Tibial artery (tissue), 4 donors: ENCODE results near the gene HUNK.

Source experiments
- DNase-seq, 2 donors: peaks; one replicate each; pipeline ENCODE4 v3.0.0-alpha.2; 2019
- H3K27ac ChIP-seq, 2 donors: fragments of 200-600 bp; sonication (generic) in 1 of 2; 1 replicate in 1 of 2; 2 replicates in 1 of 2; pipeline ENCODE4 v1.5.1; 2018 to 2019; ENCODE audit warnings: mild to moderate bottlenecking in 1 of 2
- H3K27me3 ChIP-seq, 2 donors: fragments of 200-600 bp; sonication (generic) in 1 of 2; one replicate each; pipeline versions ENCODE4 v1.5.1 to v1.6.0; 2016 to 2019
- H3K36me3 ChIP-seq, 3 donors: fragments of 200-600 bp; sonication (generic) in 2 of 3; one replicate each; pipeline ENCODE4 v1.5.1; 2016 to 2019; ENCODE audit warnings: mild to moderate bottlenecking in 2 of 3
- H3K4me1 ChIP-seq, 4 donors: fragments of 200-600 bp; sonication (generic) in 2 of 4; 1 replicate in 3 of 4; 2 replicates in 1 of 4; pipeline ENCODE4 v1.5.1; 2016 to 2019
- H3K4me3 ChIP-seq, 2 donors: fragments of 200-600 bp; sonication (generic) in 1 of 2; 1 replicate in 1 of 2; 2 replicates in 1 of 2; pipeline ENCODE4 v1.5.1; 2018 to 2019; ENCODE audit warnings: mild to moderate bottlenecking in 2 of 2
- H3K9me3 ChIP-seq, 3 donors: fragments of 200-600 bp; sonication (generic) in 1 of 3; one replicate each; pipeline ENCODE4 v1.5.1; 2016 to 2019
- intact Hi-C: fragments of 100-400 bp; cut with DNase I; formaldehyde crosslinking; loops from one replicate; pipeline ENCODE4 v1.15.0; 2023; ENCODE audit warnings: low total_unique reads
- TF ChIP-seq, protein P1 (sequence below), 2 experiments: fragments of 200-600 bp in 1 of 2; fragments of 450-650 bp in 1 of 2; IDR thresholded peaks; one replicate each; pipeline ENCODE4 v1.5.1; 2017 to 2019; ENCODE audit warnings: antibody characterized with exemption in 2 of 2, mild to moderate bottlenecking in 1 of 2, moderate library complexity in 1 of 2

The HUNK gene

DNA sequence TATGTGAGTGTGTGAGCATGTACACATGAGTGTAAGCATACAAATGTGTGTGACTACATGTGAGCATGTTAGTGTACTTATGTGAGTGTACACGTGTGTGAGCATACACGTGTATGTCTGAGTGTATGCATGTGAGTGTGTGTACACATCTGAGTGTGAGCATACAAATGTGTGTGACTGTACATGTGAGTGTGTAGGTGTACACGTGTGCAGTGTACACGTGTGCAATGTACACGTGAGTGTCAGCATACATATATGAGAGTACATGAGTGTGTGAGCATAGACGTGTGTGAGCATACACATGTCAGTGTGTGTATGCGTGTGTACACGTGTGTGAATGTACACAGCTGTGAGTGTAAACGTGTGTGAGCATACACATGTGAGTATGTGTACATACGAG lies 170.6 kb downstream of the HUNK start:
- no peak for DNase-seq
- intact Hi-C loops: no loop called here
- TF ChIP-seq, protein P1, sequence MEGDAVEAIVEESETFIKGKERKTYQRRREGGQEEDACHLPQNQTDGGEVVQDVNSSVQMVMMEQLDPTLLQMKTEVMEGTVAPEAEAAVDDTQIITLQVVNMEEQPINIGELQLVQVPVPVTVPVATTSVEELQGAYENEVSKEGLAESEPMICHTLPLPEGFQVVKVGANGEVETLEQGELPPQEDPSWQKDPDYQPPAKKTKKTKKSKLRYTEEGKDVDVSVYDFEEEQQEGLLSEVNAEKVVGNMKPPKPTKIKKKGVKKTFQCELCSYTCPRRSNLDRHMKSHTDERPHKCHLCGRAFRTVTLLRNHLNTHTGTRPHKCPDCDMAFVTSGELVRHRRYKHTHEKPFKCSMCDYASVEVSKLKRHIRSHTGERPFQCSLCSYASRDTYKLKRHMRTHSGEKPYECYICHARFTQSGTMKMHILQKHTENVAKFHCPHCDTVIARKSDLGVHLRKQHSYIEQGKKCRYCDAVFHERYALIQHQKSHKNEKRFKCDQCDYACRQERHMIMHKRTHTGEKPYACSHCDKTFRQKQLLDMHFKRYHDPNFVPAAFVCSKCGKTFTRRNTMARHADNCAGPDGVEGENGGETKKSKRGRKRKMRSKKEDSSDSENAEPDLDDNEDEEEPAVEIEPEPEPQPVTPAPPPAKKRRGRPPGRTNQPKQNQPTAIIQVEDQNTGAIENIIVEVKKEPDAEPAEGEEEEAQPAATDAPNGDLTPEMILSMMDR (IDR thresholded peaks at IDR 0.05): no peak
- Histone ChIP-seq H3K27ac (no peak overlapping the region), H3K4me1 (no peaks in the 10 kb centered on the region), H3K4me3 (no peak overlapping the region), H3K9me3 (no peaks in the 10 kb centered on the region), H3K36me3 (no peaks in the 10 kb centered on the region), H3K27me3 (no peaks in the 10 kb centered on the region)

DNA sequence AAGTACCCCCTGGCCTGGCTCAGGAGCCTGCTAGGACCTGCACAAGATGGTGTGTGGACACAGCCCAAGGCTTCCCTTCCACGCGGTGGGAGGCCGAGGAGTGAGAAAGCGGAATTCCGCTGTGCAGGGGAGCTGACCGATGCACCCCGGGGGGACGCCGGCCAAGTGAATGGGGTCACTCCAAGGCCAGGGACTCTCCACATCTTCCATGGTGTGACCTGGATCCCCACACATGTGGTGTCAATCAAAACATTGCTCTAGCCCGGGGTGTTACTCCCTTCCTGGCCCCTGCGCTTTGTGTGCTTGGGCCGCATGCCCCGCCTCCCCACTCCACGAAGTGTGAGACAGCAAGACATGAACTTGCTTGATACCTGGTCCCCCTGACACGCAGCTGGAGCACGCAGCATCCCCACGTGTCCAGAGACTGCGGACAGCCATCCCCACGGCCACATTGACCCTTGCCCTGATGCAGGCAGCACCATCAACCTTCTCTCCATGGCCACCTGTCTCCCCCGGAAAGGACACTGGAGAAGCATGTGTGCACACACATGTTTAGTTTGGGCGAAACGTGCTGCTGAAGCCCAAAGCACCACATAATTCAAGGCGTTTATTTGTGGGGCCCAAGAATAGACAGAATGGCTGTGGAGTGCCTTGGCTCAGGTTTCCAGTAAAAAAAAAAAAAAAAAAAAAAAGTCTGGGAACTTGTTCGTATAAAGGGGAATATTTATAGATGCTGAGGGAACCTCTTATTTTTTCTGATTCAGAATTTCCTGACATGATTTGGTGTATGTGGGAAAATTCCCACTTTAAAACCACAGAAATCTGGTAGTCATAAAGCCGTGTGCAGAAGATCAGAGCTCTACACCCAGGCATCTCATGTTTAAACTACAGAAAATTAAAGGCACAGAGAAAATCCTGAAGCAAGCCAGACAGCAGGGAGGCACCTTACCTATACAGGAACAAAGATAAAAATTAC lies 171.7 kb downstream of the HUNK start:
- DNase-seq: no peak
- no peaks in the 10 kb centered on the region for H3K9me3 ChIP-seq
- intact Hi-C loops: no loop called here
- no peak overlapping the region for H3K27ac ChIP-seq
- TF ChIP-seq, protein P1 (IDR thresholded peaks at IDR 0.05): no peak
- H3K36me3 ChIP-seq: no peaks in the 10 kb centered on the region
- no peaks in the 10 kb centered on the region for H3K27me3 ChIP-seq
- no peaks in the 10 kb centered on the region for H3K4me1 ChIP-seq
- H3K4me3 ChIP-seq: no peak overlapping the region

DNA sequence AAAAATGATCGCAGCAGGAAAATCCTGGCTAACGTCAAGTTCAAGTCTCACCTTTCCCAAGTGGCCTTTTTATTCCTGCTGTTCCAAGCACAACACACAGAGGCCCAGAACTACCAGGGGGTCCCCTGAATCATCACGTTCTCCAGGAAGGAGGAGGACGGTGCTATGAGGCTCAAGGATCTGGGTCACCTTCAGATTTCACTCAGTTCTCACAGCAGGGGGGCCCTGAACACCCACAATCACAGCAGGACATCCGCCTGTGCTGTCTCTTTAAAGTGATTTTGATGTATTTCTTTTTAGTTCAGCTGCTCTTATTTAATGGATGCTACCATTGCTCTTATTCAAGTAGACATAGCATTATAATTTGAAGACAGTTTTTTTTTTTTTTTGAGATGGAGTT lies 173.4 kb downstream of the HUNK start:
- intact Hi-C loops: no loop called here
- peaks cover 0 to 2% (median 0%) of the 10 kb centered on the region in 3 donors for H3K9me3 ChIP-seq
- no peak for DNase-seq
- no peak overlapping the region for H3K27ac ChIP-seq
- no peak overlapping the region for H3K4me3 ChIP-seq
- H3K4me1 ChIP-seq: no peaks in the 10 kb centered on the region
- no peaks in the 10 kb centered on the region for H3K27me3 ChIP-seq
- TF ChIP-seq, protein P1 (IDR thresholded peaks at IDR 0.05): no peak
- H3K36me3 ChIP-seq: no peaks in the 10 kb centered on the region

DNA sequence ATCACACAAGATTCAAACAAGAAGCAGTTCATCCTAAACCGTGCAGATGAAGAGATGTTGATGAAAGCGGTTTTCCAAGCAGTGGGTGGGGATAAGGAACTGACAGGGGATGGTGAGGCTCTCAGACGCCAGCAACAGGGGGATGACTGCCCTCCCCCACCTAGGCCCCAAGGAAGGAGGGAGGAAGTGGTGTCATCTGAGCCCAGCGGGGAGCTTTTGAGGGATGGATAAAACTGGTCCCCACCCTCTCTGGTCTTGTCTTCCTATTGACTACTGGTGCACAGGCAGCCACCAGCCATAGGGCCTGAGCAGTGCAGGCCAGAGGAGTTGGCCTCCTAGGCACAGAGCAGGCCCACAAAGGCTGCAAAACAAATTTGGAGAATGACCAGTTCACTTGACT lies 175.5 kb downstream of the HUNK start:
- intact Hi-C loops: no loop called here
- H3K27ac ChIP-seq: no peak overlapping the region
- TF ChIP-seq, protein P1 (IDR thresholded peaks at IDR 0.05): no peak
- DNase-seq: no peak
- H3K4me3 ChIP-seq: no peak overlapping the region
- no peaks in the 10 kb centered on the region for H3K27me3 ChIP-seq
- H3K36me3 ChIP-seq: no peaks in the 10 kb centered on the region
- H3K4me1 ChIP-seq: no peaks in the 10 kb centered on the region
- H3K9me3 ChIP-seq: peaks cover 0 to 16% (median 11%) of the 10 kb centered on the region in 3 donors
